Transverse colon (tissue), 4 donors: Measurements from ENCODE around the gene SMCO1.

Source experiments
- CTCF ChIP-seq, 5 experiments: fragments of 200-600 bp in 3 of 5; fragments of 450-650 bp in 2 of 5; sonication (generic) in 3 of 5; IDR thresholded peaks; 1 replicate in 2 of 5; 2 replicates in 3 of 5; pipeline ENCODE4 v1.5.1; 2016 to 2017; ENCODE audit warnings: antibody characterized with exemption in 5 of 5, inconsistent platforms in 3 of 5, mild to moderate bottlenecking in 2 of 5, moderate library complexity in 1 of 5
- EP300 ChIP-seq: sonication (generic); formaldehyde crosslinking; IDR thresholded peaks from one replicate; pipeline ENCODE4 v1.6.1; 2017; ENCODE audit warnings: antibody characterized with exemption, low read depth
- POLR2A ChIP-seq: fragments of 450-650 bp; IDR thresholded peaks from one replicate; pipeline ENCODE4 v1.6.1; 2016; ENCODE audit warnings: antibody characterized with exemption, mild to moderate bottlenecking, moderate library complexity
- POLR2AphosphoS5 ChIP-seq, 3 donors: sonication (generic); formaldehyde crosslinking; IDR thresholded peaks; one replicate each; pipeline ENCODE4 v1.6.1; 2016; ENCODE audit warnings: antibody characterized with exemption in 3 of 3

GRCh38 chr3:196523841-196524240 is 8.7 kb upstream of the SMCO1 start:
- TF ChIP-seq CTCF (IDR thresholded peaks at IDR 0.05) (no peak), POLR2A (no peak), POLR2AphosphoS5 (IDR thresholded peaks at IDR 0.05) (no peak), EP300 (no peak)
